ENCODE measurements around the gene SPSB1.
A peak's percentile ranks its signal among the peaks of the same experiment; 100 is the strongest.

Gene SPSB1

GRCh38 chr1:9258629-9259028, 34.1 kb upstream of the SPSB1 start:
- DNase-seq (ENCODE audit: low read depth in 2 of 3, low spot score in 2 of 3), result no peak

- DNase-seq (ENCODE audit: low read depth in 2 of 3, low spot score in 2 of 3), result no peak
These were observed 32.5 kb upstream of the SPSB1 start for GRCh38 chr1:9260059-9260766.

- DNase-seq (ENCODE audit: low read depth in 2 of 3, low spot score in 2 of 3), result no peak
These were observed 31.2 kb upstream of the SPSB1 start for GRCh38 chr1:9261496-9261895.

DNA sequence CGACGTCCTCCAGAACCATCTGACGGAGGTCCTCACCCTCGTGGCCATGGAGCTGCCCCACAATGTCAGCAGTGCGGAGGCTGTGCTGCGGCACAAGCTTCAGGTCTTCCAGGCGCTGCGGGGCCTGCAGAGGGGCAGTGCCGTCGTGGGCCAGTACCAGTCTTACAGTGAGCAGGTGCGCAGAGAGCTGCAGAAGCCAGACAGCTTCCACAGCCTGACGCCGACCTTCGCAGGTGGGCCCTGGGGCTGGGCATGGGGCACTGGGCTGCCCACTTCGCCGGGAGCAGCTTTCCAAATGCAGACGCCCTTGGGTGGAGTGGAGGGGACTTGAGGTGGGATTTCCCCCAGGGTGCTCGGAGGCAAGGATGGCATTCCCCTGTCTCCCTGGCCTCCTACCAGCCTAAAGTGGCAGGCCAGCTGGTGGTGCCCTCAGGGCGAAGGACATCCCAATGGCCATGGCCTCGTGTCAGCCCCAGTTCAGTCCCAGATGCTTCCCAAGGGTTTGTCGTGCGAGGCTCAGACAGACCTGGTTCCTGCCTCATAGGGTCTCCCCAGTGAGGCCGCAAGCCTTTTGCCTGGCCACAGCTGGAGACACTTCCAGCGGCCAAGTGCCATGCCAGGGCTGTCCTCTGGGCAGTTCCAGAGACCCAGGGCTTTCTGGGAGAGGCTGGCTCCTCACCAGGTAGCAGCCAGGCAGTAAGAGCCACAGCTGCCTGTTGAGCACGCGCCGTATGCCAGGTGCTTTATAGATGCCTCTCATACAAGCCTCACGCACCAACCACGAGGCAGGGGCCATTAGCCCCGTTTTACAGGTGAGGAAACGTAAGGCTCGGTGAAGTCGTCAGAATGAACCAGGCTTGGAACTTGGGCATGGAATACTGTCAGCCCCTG, 30.4 kb upstream of the SPSB1 start:
- no peak for DNase-seq (ENCODE audit: low read depth in 2 of 3, low spot score in 2 of 3)

GRCh38 chr1:9263276-9263855, 29.3 kb upstream of the SPSB1 start:
- DNase-seq (ENCODE audit: low read depth in 2 of 3, low spot score in 2 of 3), result no peak

DNA sequence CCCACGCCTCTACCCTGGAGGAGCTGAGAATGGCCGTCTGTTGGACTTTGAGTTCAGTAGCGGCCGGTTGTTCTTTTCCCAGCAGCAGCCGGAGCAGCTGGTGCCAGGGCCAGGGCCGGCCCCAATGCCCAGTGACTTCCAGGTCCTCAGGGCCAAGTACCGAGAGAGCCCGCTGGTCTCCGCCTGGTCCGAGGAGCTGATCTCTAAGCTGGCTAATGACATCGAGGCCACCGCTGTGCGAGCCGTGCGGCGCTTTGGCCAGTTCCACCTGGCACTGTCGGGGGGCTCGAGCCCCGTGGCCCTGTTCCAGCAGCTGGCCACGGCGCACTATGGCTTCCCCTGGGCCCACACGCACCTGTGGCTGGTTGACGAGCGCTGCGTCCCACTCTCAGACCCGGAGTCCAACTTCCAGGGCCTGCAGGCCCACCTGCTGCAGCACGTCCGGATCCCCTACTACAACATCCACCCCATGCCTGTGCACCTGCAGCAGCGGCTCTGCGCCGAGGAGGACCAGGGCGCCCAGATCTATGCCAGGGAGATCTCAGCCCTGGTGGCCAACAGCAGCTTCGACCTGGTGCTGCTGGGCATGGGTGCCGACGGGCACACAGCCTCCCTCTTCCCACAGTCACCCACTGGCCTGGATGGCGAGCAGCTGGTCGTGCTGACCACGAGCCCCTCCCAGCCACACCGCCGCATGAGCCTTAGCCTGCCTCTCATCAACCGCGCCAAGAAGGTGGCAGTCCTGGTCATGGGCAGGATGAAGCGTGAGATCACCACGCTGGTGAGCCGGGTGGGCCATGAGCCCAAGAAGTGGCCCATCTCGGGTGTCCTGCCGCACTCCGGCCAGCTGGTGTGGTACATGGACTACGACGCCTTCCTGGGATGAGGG, 28.5 kb upstream of the SPSB1 start:
- DNase-seq (ENCODE audit: low read depth in 2 of 3, low spot score in 2 of 3), result no peak

GRCh38 chr1:9265037-9265436, 27.7 kb upstream of the SPSB1 start:
- no peak for DNase-seq (ENCODE audit: low read depth in 2 of 3, low spot score in 2 of 3)

DNA sequence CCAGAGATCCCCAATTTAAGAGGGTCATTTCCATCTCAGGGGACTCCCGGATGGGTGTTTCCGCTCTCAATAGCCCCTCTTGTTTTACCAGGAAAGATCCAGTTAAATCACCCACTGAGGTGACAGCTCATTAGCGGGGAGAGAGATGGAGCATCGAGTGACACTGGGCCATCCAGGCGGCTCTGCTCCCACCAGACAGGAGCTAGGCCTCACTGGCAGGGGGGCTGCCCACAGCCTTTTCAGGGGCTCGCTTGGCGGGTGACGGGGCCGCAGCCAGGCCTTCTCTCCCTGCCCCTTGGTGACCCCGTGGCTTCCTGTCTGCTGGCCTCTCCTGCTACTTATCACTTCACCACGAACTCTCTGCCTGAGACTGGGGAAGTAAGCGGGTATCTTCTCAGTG, 26.7 kb upstream of the SPSB1 start:
- no peak for DNase-seq (ENCODE audit: low read depth in 2 of 3, low spot score in 2 of 3)

DNA sequence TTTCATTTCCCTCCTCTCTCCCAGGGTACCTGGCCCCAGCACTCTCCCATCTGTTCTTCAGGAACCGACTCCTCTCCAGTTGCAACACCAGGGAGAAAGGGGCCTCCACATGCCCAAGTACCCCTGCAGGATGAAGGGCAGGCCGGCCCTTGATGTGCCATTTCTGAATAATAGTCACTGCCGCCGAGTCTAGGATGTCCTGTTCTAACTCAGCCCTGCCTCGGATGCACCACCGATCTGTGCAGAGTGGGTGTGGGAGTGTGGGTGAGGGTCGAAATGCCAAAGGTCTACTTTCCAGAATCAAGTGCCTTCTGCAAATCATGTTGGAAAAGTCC, 25.4 kb upstream of the SPSB1 start:
- DNase-seq (ENCODE audit: low read depth in 2 of 3, low spot score in 2 of 3), result no peak

DNA sequence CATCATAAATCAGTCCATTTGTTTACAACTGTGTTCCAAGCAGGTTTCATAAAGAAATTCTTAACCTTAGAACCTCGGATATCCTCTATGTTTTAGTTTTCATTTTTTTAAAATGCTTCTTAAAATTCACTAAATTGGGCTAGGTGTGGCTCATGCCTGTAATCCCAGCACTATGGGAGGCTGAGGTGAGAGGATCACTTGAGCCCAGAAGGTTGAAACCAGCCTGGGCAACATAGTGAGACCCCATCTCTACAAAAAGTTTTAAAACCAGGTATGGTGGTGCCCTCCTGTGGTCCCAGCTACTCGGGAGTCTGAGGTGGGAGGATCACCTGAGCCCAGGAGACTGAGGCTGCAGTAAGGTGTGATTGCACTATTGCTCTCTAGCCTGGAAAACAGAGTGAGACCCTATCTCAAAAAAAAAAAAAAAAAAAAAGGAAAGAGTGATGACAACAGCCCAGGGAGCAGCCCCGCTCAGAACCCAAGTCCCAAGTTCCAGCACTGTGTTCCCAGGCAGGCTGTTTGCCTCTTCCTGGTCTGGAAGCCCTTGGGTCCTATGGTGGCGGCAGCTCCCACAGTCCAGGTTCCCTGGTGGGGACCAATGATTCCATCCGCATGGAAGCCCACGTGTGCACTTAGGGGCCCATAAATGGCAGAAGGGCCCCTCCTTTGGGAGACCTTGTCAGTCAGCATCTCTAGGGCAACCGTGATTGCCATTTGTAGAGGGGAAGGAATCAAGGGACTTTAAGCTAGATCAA, 24.7 kb upstream of the SPSB1 start:
- no peak for DNase-seq (ENCODE audit: low read depth in 2 of 3, low spot score in 2 of 3)

GRCh38 chr1:9269078-9269501, 23.6 kb upstream of the SPSB1 start:
- no peak for DNase-seq (ENCODE audit: low read depth in 2 of 3, low spot score in 2 of 3)

GRCh38 chr1:9269721-9270120, 23.0 kb upstream of the SPSB1 start:
- DNase-seq (ENCODE audit: low read depth in 2 of 3, low spot score in 2 of 3), result no peak

DNA sequence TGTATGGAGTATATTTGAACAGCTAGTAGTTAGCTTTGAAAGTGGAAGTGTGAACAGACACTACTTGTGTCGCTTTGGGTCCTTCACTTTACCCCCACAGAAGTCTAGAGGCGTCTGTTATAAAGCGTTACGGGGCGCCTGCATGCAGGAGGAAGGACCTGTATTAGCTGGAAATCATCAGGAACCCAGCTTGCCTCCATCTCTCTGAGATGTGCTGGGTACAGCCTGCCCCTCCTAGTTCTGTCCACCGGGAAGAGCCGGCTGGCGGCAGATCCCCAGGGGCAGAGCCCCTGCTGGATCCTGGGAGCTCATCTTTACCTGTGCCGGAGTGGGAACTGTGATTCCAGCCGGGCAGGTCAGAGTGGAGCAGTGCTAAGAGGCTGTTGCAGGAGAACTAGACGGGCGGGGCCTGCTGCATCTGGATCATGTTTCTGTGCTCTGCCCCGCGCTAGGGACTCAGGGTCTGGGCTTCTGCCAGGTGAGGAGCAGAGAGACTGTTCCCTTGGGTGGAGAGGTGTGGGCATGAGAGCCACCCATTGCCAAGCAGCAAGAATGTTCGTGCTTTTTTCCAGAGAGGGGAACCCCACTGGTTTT, 22.3 kb upstream of the SPSB1 start:
- DNase-seq (ENCODE audit: low read depth in 2 of 3, low spot score in 2 of 3), result no peak

GRCh38 chr1:9271283-9271682, 21.4 kb upstream of the SPSB1 start:
- DNase-seq (ENCODE audit: low read depth in 2 of 3, low spot score in 2 of 3), result no peak

DNA sequence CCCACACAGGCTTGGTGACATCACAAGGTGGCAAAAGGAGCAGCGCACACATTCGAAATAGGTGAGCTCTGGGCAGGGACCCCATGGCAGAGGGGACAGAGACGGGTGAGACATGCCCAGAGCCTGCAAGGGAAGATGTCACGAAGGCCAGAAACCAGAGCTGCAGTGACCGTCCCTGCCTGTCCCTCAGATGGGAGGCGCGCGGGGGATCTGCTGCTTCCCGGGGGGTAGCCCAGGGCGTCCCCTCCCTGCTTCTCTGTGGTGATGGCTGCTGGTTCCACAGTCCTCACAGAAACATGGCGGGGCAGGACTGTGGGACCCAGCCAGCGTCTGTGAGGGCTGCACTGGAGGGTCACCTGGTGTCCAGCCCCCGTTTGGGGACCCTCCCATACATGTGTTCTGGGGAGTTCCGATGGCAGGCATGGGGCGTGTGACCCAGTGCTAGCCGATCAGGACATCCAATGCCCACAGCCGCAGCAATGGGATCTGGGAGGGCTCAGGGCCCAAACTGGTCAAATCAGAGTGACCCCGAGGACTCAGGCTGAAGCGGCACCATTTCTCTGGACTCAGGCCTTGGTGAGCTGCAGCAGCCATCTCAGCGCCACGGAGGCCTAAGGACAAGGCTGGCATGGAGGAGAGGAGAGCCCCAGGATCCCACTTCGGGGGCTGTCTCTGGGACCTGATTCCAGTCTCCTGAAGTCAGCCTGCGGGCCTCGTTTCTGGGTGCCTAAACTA, 20.7 kb upstream of the SPSB1 start:
- DNase-seq (ENCODE audit: low read depth in 2 of 3, low spot score in 2 of 3), result no peak

DNA sequence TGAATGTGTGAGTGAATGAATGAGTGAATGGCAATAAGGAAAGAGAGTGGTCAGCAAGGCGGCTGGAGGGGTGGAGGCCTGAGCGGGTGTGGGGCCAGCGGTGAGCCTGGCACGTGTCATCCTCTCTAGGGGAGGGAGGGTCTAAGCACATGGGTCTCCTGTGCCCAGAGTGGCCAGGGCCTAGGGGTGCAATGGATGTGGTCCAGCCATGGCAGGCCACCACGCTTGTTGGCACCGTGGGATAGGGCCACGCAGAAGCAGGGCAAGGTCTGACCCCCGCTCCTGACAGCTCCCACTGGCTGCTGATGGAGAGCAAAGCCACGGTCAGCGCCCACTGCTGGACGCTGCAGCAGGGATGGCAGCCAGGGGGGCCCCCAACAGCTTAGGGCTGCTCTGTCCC, 19.5 kb upstream of the SPSB1 start:
- no peak for DNase-seq (ENCODE audit: low read depth in 2 of 3, low spot score in 2 of 3)

DNA sequence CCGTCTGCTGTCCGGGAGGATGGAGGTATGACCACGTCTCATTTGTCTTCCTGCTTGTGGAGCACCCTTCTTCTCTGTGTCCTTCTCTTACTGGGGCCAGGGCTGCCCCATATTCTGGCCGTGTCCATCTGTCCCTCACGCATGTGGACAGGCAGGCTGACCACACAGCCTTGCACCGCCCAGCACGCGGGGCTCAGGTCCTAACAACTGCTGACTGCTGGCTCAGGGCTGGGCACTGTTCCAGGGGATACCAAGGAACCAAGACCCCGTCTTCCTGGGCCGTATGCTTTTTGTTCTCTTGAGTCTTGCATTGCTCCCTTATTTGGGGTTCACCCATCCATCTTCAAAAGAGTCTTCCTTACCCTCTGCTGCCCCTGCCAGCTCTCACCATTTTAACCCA, 17.5 kb upstream of the SPSB1 start:
- DNase-seq (ENCODE audit: low read depth in 2 of 3, low spot score in 2 of 3), result no peak

DNA sequence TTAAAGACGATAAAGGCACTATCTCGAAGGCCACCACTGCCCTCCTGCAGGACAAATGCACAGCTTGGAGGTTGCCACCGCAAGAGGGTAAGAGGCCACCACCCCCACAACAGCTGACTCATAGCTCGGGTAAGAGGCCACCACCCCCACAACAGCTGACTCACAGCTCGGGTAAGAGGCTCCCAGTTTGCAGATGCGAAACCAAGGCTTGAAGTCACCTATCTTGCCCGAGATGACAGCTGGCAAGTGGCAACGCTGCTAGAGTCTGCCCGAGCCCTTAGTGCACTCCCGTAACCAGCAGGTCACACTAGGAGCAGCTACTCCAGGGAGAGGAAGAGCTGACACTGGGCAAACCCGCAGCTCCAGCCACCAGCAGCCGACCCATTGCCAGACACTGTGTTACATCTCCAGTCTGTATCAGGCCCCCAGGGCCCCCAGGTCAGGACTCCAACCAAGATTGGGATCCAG, 17.1 kb upstream of the SPSB1 start:
- peak in 2 of 3 experiments; percentile 42 to 56 for DNase-seq (ENCODE audit: low read depth in 2 of 3, low spot score in 2 of 3)

- no peak for DNase-seq (ENCODE audit: low read depth in 2 of 3, low spot score in 2 of 3)
These were observed 14.6 kb upstream of the SPSB1 start for GRCh38 chr1:9278116-9278515.
